ENCODE data around the gene ENTREP1.

Gene ENTREP1

DNA sequence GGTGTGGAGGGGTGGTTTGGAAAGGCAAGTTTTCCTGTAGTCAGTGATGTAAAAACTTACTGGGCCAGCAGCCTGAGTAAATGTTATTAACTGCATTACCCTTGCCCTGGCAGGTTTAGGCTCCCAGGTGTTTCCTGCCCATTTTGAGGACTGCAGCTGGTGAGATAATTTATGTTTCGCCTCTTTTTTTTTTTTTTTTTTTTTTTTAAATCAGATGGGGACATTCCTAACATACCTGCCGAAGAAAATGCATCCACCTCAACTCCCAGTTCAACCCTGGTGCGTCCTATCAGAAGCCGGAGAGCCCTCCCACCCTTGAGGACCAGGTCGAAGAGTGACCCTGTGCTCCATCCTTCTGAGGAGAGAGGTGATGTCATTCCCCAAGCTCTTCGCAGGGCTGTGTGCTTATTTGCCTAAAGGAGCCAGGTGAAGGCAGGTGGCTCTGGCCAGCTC, 60.6 kb downstream of the ENTREP1 start:
- Mint-ChIP-seq H3K36me3 (ENCODE audit: low read depth) (no peaks in the 10 kb centered on the region), H3K27ac (peak overlapping the region; percentile 85), H3K27me3 (ENCODE audit: low read depth, poor library complexity) (no peaks in the 10 kb centered on the region), H3K9me3 (no peaks in the 10 kb centered on the region), H3K4me3 (no peak overlapping the region), H3K4me1 (peaks cover 53% of the 10 kb centered on the region)
- DNase-seq: no peak
- TF ChIP-seq, protein P1, sequence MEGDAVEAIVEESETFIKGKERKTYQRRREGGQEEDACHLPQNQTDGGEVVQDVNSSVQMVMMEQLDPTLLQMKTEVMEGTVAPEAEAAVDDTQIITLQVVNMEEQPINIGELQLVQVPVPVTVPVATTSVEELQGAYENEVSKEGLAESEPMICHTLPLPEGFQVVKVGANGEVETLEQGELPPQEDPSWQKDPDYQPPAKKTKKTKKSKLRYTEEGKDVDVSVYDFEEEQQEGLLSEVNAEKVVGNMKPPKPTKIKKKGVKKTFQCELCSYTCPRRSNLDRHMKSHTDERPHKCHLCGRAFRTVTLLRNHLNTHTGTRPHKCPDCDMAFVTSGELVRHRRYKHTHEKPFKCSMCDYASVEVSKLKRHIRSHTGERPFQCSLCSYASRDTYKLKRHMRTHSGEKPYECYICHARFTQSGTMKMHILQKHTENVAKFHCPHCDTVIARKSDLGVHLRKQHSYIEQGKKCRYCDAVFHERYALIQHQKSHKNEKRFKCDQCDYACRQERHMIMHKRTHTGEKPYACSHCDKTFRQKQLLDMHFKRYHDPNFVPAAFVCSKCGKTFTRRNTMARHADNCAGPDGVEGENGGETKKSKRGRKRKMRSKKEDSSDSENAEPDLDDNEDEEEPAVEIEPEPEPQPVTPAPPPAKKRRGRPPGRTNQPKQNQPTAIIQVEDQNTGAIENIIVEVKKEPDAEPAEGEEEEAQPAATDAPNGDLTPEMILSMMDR (IDR thresholded peaks at IDR 0.05): no peak

GRCh38 chr9:69386651-69387050, 61.6 kb downstream of the ENTREP1 start:
- DNase-seq: no peak
- TF ChIP-seq, protein P1 (IDR thresholded peaks at IDR 0.05): no peak
- no peaks in the 10 kb centered on the region for H3K36me3 Mint-ChIP-seq (ENCODE audit: low read depth)
- peak overlapping the region; percentile 90 for H3K27ac Mint-ChIP-seq
- H3K4me1 Mint-ChIP-seq: peaks cover 43% of the 10 kb centered on the region
- H3K4me3 Mint-ChIP-seq: no peak overlapping the region
- H3K27me3 Mint-ChIP-seq (ENCODE audit: low read depth, poor library complexity): no peaks in the 10 kb centered on the region
- H3K9me3 Mint-ChIP-seq: no peaks in the 10 kb centered on the region

- Mint-ChIP-seq H3K4me3 (no peak overlapping the region), H3K4me1 (peaks cover 33% of the 10 kb centered on the region), H3K9me3 (no peaks in the 10 kb centered on the region), H3K27ac (no peak overlapping the region), H3K27me3 (ENCODE audit: low read depth, poor library complexity) (no peaks in the 10 kb centered on the region), H3K36me3 (ENCODE audit: low read depth) (no peaks in the 10 kb centered on the region)
- no peak for DNase-seq
- TF ChIP-seq, protein P1 (IDR thresholded peaks at IDR 0.05): no peak
Observed at GRCh38 chr9:69388596-69388995, 63.6 kb downstream of the ENTREP1 start.

GRCh38 chr9:69389437-69389995, 64.5 kb downstream of the ENTREP1 start:
- H3K27ac Mint-ChIP-seq: no peak overlapping the region
- no peaks in the 10 kb centered on the region for H3K36me3 Mint-ChIP-seq (ENCODE audit: low read depth)
- peaks cover 23% of the 10 kb centered on the region for H3K4me1 Mint-ChIP-seq
- H3K9me3 Mint-ChIP-seq: no peaks in the 10 kb centered on the region
- no peak overlapping the region for H3K4me3 Mint-ChIP-seq
- DNase-seq: no peak
- no peaks in the 10 kb centered on the region for H3K27me3 Mint-ChIP-seq (ENCODE audit: low read depth, poor library complexity)
- TF ChIP-seq, protein P1 (IDR thresholded peaks at IDR 0.05): no peak

DNA sequence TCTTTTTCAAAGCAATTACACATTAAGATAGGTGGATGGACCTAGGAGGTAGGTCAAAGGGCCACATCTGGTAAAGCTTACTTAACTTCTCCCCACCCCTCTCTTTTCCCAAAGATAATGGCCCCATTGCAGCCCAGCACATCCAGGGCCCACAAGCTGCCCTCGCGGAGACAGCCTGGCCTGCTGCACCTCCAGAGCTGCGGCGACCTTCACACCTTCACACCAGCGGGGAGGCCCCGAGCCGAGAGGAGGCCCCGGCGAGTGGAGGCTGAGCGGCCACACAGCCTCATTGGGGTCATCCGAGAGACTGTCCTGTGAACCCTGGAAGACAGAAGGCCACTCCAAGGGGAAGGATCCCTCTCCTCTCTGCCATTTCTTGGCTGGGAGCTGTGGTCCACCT, 66.5 kb downstream of the ENTREP1 start:
- Mint-ChIP-seq H3K4me1 (peaks cover 11% of the 10 kb centered on the region), H3K4me3 (no peak overlapping the region), H3K27ac (no peak overlapping the region), H3K27me3 (ENCODE audit: low read depth, poor library complexity) (no peaks in the 10 kb centered on the region), H3K9me3 (no peaks in the 10 kb centered on the region), H3K36me3 (ENCODE audit: low read depth) (no peaks in the 10 kb centered on the region)
- DNase-seq: no peak
- TF ChIP-seq, protein P1 (IDR thresholded peaks at IDR 0.05): no peak

DNA sequence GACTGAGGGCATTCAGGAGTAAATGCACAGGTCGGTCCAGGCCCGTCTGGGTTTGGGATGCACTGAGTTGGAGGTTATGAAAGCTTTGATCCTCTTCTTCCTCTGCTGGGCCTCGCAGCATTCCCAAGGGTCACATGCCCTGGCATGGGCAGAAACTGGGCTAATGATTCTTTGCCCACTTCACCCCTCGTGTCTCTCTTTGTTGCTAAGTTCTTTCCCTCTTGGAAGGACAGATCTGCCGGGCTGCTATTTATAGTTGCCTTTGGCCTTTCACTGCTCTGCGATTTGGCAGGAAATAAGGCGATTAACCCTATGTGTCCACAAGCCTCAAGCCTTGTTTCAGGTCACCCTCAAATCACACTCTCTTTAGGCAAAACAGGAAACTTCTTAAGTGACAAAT, 66.9 kb downstream of the ENTREP1 start:
- H3K36me3 Mint-ChIP-seq (ENCODE audit: low read depth): no peaks in the 10 kb centered on the region
- peaks cover 8% of the 10 kb centered on the region for H3K4me1 Mint-ChIP-seq
- no peak overlapping the region for H3K4me3 Mint-ChIP-seq
- DNase-seq: no peak
- no peak overlapping the region for H3K27ac Mint-ChIP-seq
- no peaks in the 10 kb centered on the region for H3K9me3 Mint-ChIP-seq
- TF ChIP-seq, protein P1 (IDR thresholded peaks at IDR 0.05): no peak
- H3K27me3 Mint-ChIP-seq (ENCODE audit: low read depth, poor library complexity): no peaks in the 10 kb centered on the region
